GM12801 (cell line): ENCODE data around the gene EWSR1.

Experiments used
- CTCF ChIP-seq: IDR thresholded peaks from one replicate; pipeline ENCODE4 v1.5.1; 2011; ENCODE audit warnings: control low read depth; ENCODE audit not compliant: insufficient read length; ENCODE audit errors: extremely low read depth

The EWSR1 gene

GRCh38 chr22:29226351-29226981 lies 41.6 kb upstream of the EWSR1 start:
- no peak for TF ChIP-seq CTCF

GRCh38 chr22:29230972-29231875 lies 36.8 kb upstream of the EWSR1 start:
- TF ChIP-seq CTCF, result no peak

GRCh38 chr22:29231971-29232959 lies 35.8 kb upstream of the EWSR1 start:
- no peak for TF ChIP-seq CTCF

GRCh38 chr22:29233277-29233877 lies 34.7 kb upstream of the EWSR1 start:
- TF ChIP-seq CTCF, result no peak

DNA sequence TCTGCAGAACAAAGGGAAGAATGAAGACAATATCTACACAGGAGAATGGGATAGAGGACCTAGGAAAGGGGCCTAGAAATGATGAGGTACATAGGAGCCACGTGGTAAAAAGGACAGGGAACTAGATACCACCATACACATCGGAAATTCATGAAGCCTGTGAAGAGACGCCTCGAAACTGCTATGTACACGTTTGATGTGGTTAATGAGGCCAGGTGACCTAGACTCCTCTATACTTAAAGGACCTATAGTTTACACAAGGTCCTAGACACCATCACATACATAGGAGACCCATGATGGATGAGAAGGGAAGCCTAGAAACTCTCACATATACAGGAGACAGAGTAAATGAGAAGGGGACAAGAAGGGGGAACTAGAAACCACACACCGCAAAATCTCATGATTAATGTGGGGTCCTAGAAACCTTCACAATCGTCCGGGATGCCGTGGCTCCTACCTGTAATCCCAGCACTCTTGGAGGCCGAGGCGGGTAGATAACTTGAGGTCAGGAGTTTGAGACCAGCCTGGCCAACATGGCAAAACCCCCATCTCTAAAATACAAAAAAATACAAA lies 24.1 kb upstream of the EWSR1 start:
- no peak for TF ChIP-seq CTCF

DNA sequence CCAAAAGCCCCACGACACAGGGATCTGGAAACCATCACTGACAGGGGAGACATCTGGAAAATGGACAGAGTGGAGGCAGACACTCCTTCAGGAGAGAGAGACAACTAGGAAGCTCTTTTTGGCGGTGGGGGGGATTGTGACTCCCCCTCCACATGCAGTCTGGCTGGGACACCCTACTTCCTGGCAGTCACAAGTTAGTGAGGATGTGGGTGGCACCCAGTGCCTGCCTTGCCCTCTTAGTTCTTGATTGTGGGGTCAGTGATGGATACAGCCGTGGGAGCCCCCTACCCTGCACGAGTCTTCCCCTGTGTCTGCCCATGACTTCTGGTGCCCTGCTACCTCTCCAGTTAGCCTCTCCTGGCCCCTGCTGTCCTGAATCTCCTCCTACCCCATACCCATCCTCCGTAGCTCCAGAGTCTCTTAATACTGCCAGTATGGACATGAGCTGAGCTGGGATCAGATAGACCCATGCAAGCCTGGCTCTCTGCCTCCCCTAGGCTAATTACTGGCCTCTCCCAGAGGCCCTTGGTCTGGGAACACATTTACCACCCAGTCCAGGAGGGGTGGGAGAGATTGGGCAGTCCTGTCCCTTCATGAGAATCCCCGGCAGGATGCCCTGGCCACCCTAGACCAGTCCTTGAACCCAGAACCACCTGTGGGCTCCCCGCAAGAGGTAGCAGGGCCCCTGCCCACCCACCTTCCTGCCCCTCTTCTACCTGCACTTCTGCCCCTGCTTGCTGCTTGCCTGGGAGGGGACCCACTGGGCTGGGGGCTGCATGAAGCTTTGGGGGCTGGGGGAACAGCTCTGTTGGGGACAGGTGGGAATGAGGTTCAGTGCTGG lies 23.1 kb upstream of the EWSR1 start:
- TF ChIP-seq CTCF, result no peak
